HG03159 (cell line): ENCODE data around the gene PNPLA7.

Experiments
- ATAC-seq: cut with Tn5 transposase; IDR thresholded peaks from one replicate; pipeline ENCODE4 v1.9.1; 2021; ENCODE audit warnings: mild to moderate bottlenecking, moderate library complexity; ENCODE audit not compliant: unreplicated experiment

Gene PNPLA7

GRCh38 chr9:137437691-137438590 lies 112.3 kb downstream of the PNPLA7 start:
- ATAC-seq, result no peak

- no peak for ATAC-seq
Measured at GRCh38 chr9:137436761-137437600, 113.2 kb downstream of the PNPLA7 start.

GRCh38 chr9:137435980-137436760 lies 114.0 kb downstream of the PNPLA7 start:
- no peak for ATAC-seq

DNA sequence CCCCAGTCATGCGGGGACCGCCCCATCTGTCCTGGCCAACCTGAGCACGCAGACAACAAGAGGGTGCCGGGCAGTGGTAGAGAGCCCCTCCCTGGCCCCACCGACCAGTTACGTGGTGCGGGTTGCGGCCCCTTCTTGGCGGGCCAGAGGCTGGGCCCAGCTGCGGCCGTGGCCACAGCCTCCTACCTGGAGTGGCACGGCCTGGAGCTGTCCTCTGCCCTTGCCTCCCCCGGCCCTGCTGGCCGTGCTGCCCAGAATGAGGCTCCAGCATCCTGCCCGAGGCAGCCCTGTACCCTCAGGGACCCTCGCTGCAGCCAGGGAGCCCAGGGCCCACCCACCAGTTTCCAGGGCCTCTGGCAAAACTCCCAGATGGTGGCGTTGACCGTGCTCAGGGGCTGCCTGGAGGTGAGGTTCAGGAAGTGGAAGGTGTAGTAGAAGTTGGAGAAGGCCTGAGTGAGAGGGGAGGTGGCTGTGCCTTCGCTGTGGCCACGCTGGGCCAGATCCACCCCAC lies 114.8 kb downstream of the PNPLA7 start:
- no peak for ATAC-seq

DNA sequence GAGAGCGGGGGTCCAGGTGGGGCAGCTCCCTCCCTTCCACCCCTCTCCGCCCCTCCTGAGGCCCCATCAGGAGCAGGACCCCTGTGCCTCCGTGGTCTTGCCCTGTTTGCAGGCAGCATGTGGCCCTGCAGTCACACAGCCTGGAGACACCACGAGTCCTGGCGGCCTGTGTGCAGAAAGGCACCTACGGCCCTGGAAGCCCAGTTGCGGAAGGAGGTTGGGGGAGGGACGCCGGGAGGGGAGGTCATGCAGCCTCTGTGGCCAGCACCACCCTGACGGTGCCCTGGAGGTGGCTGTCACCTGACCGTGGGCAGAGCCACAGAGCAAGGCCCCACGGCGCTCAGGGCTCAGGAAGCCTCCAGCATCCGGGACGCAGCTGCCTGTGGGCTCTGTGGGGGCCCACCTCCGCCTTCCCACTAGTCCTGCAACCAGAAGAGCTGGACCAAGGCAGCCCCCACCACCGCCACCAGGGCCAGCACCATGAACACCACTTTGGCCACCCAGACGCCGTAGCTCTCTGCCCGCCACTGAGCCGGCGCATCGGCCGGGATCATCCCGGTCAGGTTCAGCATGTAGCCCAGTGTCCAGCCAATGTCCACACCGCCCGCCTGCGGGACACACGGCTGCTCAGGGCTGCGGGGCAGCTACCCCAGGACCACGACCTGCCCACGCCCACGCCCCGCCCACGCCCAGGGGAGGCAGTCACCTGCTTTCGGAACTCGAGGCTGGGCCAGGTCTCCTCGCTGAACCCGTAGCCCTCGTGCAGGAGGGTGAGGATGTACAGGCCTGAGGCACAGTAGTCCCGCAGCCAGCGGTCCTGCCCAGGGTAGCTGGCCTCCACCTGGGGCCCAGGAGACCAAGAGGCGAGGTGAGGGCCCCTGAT lies 115.5 kb downstream of the PNPLA7 start:
- ATAC-seq, result no peak

DNA sequence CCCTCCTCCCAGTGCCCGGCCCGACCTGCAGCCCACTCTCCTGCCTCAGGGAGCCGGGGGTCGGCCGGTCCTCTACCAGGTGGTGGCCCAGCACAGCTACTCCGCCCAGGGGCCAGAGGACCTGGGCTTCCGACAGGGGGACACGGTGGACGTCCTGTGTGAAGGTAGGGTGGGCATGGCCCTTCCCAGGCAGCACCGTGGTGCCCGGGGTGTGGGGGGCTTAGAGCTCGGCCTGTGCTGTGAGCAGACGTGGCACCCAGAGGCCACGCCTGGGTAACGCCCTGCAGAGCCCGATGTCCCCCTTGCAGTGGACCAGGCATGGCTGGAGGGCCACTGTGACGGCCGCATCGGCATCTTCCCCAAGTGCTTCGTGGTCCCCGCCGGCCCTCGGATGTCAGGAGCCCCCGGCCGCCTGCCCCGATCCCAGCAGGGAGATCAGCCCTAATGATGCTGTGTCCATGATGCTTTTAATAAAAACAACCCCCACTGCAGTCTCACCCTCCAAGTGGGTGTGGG lies 116.2 kb downstream of the PNPLA7 start:
- no peak for ATAC-seq

- ATAC-seq, result no peak
Measured at GRCh38 chr9:137433349-137433915, 116.8 kb downstream of the PNPLA7 start.

GRCh38 chr9:137432687-137433348 lies 117.4 kb downstream of the PNPLA7 start:
- ATAC-seq, result no peak

DNA sequence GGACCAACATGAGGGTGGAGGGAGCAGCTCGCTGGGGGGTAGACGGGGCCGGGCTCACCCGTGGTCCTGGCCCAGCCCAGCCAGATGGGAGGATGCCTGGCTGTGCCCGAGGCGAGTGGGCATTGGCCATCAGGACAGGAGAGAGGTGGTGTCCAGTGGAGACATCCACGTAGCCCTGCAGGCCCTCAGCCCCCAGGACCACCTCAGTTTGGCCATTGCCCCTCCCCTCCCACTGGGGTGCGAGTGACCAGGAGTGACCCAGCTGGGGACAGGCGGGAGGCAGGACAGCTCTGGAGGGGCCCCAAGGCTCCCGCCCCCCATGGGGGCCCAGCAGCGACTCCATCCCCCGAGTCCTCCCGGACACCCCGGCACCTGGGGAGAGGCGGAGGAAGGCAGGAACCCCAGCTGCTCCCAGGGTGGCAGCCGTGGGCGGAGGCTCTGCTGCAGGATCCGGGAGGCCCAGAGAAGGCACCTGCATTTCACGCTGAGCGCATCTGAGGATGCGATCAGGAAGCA lies 118.7 kb downstream of the PNPLA7 start:
- no peak for ATAC-seq

- ATAC-seq, result no peak
Measured at GRCh38 chr9:137430723-137431415, 119.3 kb downstream of the PNPLA7 start.

GRCh38 chr9:137429974-137430722 lies 120.1 kb downstream of the PNPLA7 start:
- no peak for ATAC-seq

- no peak for ATAC-seq
Measured at GRCh38 chr9:137429546-137429890, 120.7 kb downstream of the PNPLA7 start.

DNA sequence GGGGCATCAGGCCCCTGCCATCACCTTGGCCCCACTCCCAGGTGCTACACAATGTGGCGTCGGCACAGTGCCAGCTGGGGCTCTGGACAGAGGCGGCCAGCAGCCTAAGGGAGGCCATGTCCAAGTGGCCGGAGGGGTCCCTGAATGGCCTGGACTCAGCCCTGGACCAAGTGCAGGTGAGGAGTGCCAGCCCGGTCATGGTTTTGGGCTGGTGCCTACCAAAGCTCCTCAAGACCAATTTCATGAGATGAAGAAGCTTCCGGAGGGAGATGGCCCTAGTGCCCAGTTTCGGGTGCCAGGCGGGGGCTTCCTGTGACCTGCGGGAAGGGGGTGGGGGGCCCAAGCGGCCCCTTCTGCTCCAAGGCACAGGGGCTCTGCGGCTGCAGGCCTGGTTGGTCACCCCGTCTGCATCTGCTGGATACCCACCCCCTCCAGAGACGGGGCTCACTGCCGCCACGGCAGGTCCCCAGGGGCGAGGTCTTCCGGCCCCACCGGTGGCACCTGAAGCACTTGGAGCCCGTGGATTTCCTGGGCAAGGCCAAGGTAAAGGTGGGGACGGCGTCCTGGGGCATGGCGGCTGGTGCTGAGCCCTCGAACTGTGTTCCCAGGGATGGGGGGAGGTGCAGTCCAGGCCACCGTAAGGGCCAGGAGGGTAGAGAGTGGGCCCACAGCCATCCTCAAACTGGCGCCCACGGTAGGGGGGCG lies 121.2 kb downstream of the PNPLA7 start:
- no peak for ATAC-seq

GRCh38 chr9:137428311-137428630 lies 121.9 kb downstream of the PNPLA7 start:
- ATAC-seq, result no peak

- ATAC-seq, result no peak
Measured at GRCh38 chr9:137427454-137428310, 122.5 kb downstream of the PNPLA7 start.
